SK-N-SH (cell line): ENCODE measurements around the gene TANGO6. TPM values are rescaled to one million over a fixed set of nuclear protein-coding genes. Genes with fewer than 3 reads are reported as not detected.
A peak's percentile ranks its signal among the peaks of the same experiment; 100 is the strongest.

Source experiments
- CTCF ChIA-PET: fragments of 300-600, 350-600 bp; formaldehyde crosslinking; extraction: SDS; loops from one replicate; lab custom pipeline; 2021; lab: Yijun Ruan, JAX
- POLR2A ChIA-PET: fragments of 350-600 bp; sonication (Branson Sonifier 250); formaldehyde crosslinking; extraction: SDS; loops from one replicate; lab custom pipeline; 2020; ENCODE audit warnings: antibody characterized with exemption, inconsistent platforms; lab: Yijun Ruan, JAX
- DNase-seq: peaks from one replicate; pipeline ENCODE4 v3.0.0; 2012
- H2AFZ ChIP-seq: fragments of 200-600 bp; sonication (generic); 2 replicates; pipeline ENCODE4 v1.8.1; 2016; ENCODE audit warnings: antibody characterized with exemption, mild to moderate bottlenecking, low read depth
- H3F3A ChIP-seq: fragments of 200-600 bp; sonication (generic); replicated peaks from 2 replicates; pipeline ENCODE3; 2016; ENCODE audit warnings: antibody characterized with exemption, mild to moderate bottlenecking; ENCODE audit not compliant: insufficient read depth
- H3K27ac ChIP-seq, 2 experiments: fragments of 200-500 bp in 1 of 2; fragments of 200-600 bp in 1 of 2; sonication (Bioruptor generic) in 1 of 2; sonication (generic), shearing (Covaris generic) in 1 of 2; 2 replicates each; pipeline versions ENCODE4 v1.5.1 to v1.6.1; 2014 to 2016; ENCODE audit warnings: low read depth in 2 of 2, inconsistent platforms in 1 of 2, low read length in 1 of 2, mild to moderate bottlenecking in 1 of 2, mixed read lengths in 1 of 2
- H3K27me3 ChIP-seq: fragments of 200-600 bp; sonication (generic), shearing (Covaris generic); 2 replicates; pipeline ENCODE4 v1.6.1; 2016; ENCODE audit warnings: mixed run types; ENCODE audit not compliant: insufficient read depth
- H3K36me3 ChIP-seq, 2 experiments: fragments of 200-500 bp in 1 of 2; fragments of 200-600 bp in 1 of 2; sonication (Bioruptor generic) in 1 of 2; sonication (generic) in 1 of 2; replicated peaks in 1 of 2; 2 replicates each; pipeline versions ENCODE3 to v1.5.1; 2014 to 2016; ENCODE audit warnings: low read length in 1 of 2, mild to moderate bottlenecking in 1 of 2; ENCODE audit not compliant: insufficient read depth in 2 of 2, control insufficient read depth in 1 of 2
- H3K4me1 ChIP-seq, 2 experiments: fragments of 200-500 bp in 1 of 2; fragments of 200-600 bp in 1 of 2; sonication (Bioruptor generic) in 1 of 2; sonication (generic), shearing (Covaris generic) in 1 of 2; 2 replicates each; pipeline versions ENCODE4 v1.5.1 to v1.6.1; 2014 to 2016; ENCODE audit warnings: low read depth in 1 of 2, low read length in 1 of 2, mixed run types in 1 of 2; ENCODE audit not compliant: insufficient read depth in 2 of 2, control insufficient read depth in 1 of 2
- H3K4me2 ChIP-seq: fragments of 200-600 bp; sonication (generic), shearing (Covaris generic); 2 replicates; pipeline ENCODE4 v1.6.1; 2017; ENCODE audit warnings: mixed run types
- H3K4me3 ChIP-seq, 2 experiments: fragments of 200-500 bp in 1 of 2; fragments of 200-600 bp in 1 of 2; sonication (Bioruptor generic) in 1 of 2; sonication (generic), shearing (Covaris generic) in 1 of 2; 2 replicates each; pipeline versions ENCODE4 v1.5.1 to v1.8.1; 2014 to 2016; ENCODE audit warnings: low read depth in 2 of 2, inconsistent platforms in 1 of 2, low read length in 1 of 2, mild to moderate bottlenecking in 1 of 2, mixed read lengths in 1 of 2, moderate library complexity in 1 of 2
- H3K79me2 ChIP-seq: fragments of 200-600 bp; sonication (generic); 2 replicates; pipeline ENCODE4 v1.8.1; 2017; ENCODE audit warnings: mild to moderate bottlenecking; ENCODE audit not compliant: insufficient read depth
- H3K9ac ChIP-seq: fragments of 200-600 bp; sonication (generic); 2 replicates; pipeline ENCODE4 v1.6.1; 2017; ENCODE audit warnings: mixed run types
- H3K9me2 ChIP-seq: fragments of 200-600 bp; sonication (generic); 2 replicates; pipeline ENCODE4 v1.6.1; 2017; ENCODE audit warnings: mixed run types
- H3K9me3 ChIP-seq: fragments of 200-600 bp; sonication (generic); 2 replicates; pipeline ENCODE4 v1.6.1; 2017; ENCODE audit warnings: mixed run types, mild to moderate bottlenecking, moderate library complexity
- H4K20me1 ChIP-seq: fragments of 200-600 bp; sonication (generic); 2 replicates; pipeline ENCODE4 v1.6.1; 2017; ENCODE audit warnings: mild to moderate bottlenecking, mixed run types; ENCODE audit not compliant: insufficient read depth
- CHD2 ChIP-seq: fragments of 150-350 bp; IDR thresholded peaks from 2 replicates; pipeline ENCODE4 v1.6.1; 2018; ENCODE audit warnings: low read length; ENCODE audit not compliant: partially characterized antibody
- FOSL2 ChIP-seq: IDR thresholded peaks from 2 replicates; pipeline ENCODE4 v1.4.0; 2012; ENCODE audit warnings: low read depth, mild to moderate bottlenecking, moderate library complexity, borderline replicate concordance
- FOXM1 ChIP-seq: IDR thresholded peaks from 2 replicates; pipeline ENCODE4 v1.4.0; 2012; ENCODE audit warnings: low read depth, mild to moderate bottlenecking
- GABPA ChIP-seq: IDR thresholded peaks from 2 replicates; pipeline ENCODE4 v1.4.0; 2012; ENCODE audit warnings: low read depth, mild to moderate bottlenecking
- MEF2A ChIP-seq: IDR thresholded peaks from 2 replicates; pipeline ENCODE4 v1.4.0; 2012; ENCODE audit warnings: low read depth, borderline replicate concordance
- MXI1 ChIP-seq: IDR thresholded peaks from 2 replicates; pipeline ENCODE4 v1.6.1; 2012; ENCODE audit warnings: mild to moderate bottlenecking, low read depth, low read length, improper control_type of control experiment
- POLR2AphosphoS5 ChIP-seq: IDR thresholded peaks from 2 replicates; pipeline ENCODE4 v1.6.1; 2012; ENCODE audit warnings: low read depth, low read length
- RFX5 ChIP-seq: IDR thresholded peaks from 2 replicates; pipeline ENCODE4 v1.6.1; 2012; ENCODE audit warnings: mild to moderate bottlenecking, improper control_type of control experiment, low read length
- TCF12 ChIP-seq: IDR thresholded peaks from 2 replicates; pipeline ENCODE4 v1.4.0; 2012
- TEAD4 ChIP-seq: IDR thresholded peaks from 2 replicates; pipeline ENCODE4 v1.4.0; 2012; ENCODE audit warnings: mild to moderate bottlenecking, borderline replicate concordance; ENCODE audit not compliant: insufficient read depth
- WGBS: methylation state at CpG from one replicate; pipeline ENCODE4 v1.1.6; 2017; ENCODE audit warnings: low lambda C conversion rate; 5-methylcytosine and 5-hydroxymethylcytosine counted together
- polyA plus RNA-seq, 3 experiments: library from polyadenylated mRNA; depleted of rRNA; stranded (reverse); fragments of >200 nt; gene quantifications; 2 replicates each; pipeline ENCODE4 v1.2.3, GENCODE V29; 2012
- TF ChIP-seq, protein P1 (sequence below): IDR thresholded peaks from 2 replicates; pipeline ENCODE4 v1.4.0; 2012; ENCODE audit warnings: low read depth, borderline replicate concordance
- TF ChIP-seq, protein P2 (sequence below): fragments of 200-600 bp; sonication (generic); IDR thresholded peaks from 2 replicates; pipeline ENCODE4 v1.6.1; 2017; ENCODE audit warnings: antibody characterized with exemption, mild to moderate bottlenecking, moderate library complexity

TANGO6 gene
- polyA plus RNA-seq, 1 of the 3 experiments (the other 2 are of a cell fraction): 5.5 TPM

DNA sequence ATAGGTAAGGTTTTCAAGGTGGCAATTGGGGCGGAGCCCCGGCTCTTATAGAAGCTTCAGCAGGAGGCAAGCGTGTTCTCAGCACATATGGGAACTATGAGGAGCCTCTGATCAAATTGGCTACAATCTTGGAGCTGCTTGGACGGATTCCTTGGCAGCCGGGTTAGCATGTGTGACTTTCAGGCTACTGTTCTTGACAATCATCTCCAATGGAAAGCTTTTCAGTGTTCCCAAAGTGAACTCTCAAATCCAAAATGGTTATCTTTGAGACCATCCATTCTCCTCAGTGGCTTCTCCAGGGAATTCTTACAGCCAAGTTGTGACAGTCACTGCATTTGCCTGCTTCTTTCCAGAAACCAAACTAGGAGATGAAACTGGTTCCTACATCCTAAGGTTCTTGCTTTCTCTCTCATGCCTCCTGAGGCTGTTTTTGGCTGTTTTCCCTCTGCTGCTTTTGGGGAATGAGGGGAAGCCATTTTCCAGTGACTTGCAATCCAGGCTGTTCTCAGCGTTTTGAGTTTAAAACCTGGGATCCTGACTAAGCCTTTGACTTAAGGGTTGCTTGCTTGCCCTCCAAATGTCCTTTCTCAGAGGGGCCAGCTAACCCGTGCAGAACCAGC lies 273.0 kb downstream of the TANGO6 start:
- TF ChIP-seq POLR2AphosphoS5 (0 out of 2 replicates have a peak, but pooled peaks have one; percentile 33), CHD2 (no peak), TCF12 (no peak)
- Histone ChIP-seq H3K9me2 (no peaks in the 10 kb centered on the region), H3K36me3 (peaks cover 33 to 86% of the 10 kb centered on the region in 2 experiments), H3K4me2 (no peak overlapping the region), H3F3A (peaks cover 3% of the 10 kb centered on the region), H3K9ac (no peak overlapping the region), H2AFZ (no peak overlapping the region), H4K20me1 (peaks cover 20% of the 10 kb centered on the region; the same call in 1 of the 2 replicates), H3K4me3 (no peak overlapping the region), H3K27me3 (no peaks in the 10 kb centered on the region), H3K9me3 (no peaks in the 10 kb centered on the region), H3K27ac (no peak overlapping the region), H3K79me2 (peaks cover 9% of the 10 kb centered on the region), H3K4me1 (no peaks in the 10 kb centered on the region; a peak in 1 of 4 replicates)
- CTCF ChIA-PET: interaction anchor here (1.0 to 7.3 kb wide), 6 partner anchors 9 to 214 kb away, joined by 3 to 39 read pairs (median 4); partner anchors contain the start of gene HAS3
- no peak for DNase-seq
- POLR2A ChIA-PET: no interaction called here
- WGBS: 97% methylated on average over 7 of the region's 7 CpGs

DNA sequence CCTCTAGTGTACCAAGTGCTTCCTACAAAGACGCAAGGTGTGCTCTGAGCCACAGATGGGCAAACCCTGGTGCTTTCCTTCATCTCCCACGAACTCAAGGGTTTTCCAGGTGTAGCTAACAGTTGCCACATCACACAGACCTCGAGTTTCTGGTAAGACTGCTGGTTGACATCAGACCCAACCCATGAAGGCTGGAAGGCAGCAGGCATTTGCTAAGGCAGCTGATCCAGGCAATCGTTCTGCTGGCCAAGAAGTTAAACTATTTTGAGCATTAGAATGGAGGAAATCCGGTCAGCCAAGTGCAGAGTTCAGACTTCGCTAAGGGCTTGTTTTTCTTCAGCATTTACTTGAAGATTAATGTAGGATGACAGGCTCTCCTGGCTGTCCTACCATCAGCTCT lies 273.6 kb downstream of the TANGO6 start:
- Histone ChIP-seq H3F3A (peaks cover 3% of the 10 kb centered on the region), H3K4me3 (no peak overlapping the region), H3K9me3 (no peaks in the 10 kb centered on the region), H3K27ac (no peak overlapping the region), H3K4me2 (no peak overlapping the region), H3K9me2 (no peaks in the 10 kb centered on the region), H3K4me1 (no peaks in the 10 kb centered on the region; a peak in 1 of 4 replicates), H3K9ac (no peak overlapping the region), H3K79me2 (peaks cover 15% of the 10 kb centered on the region)
- DNase-seq: no peak
- POLR2A ChIA-PET: no interaction called here
- TF ChIP-seq TEAD4: no peak
- no peak for TF ChIP-seq MEF2A
- no peak for TF ChIP-seq GABPA
- TF ChIP-seq, protein P1, sequence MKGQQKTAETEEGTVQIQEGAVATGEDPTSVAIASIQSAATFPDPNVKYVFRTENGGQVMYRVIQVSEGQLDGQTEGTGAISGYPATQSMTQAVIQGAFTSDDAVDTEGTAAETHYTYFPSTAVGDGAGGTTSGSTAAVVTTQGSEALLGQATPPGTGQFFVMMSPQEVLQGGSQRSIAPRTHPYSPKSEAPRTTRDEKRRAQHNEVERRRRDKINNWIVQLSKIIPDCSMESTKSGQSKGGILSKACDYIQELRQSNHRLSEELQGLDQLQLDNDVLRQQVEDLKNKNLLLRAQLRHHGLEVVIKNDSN: no peak
- no peak for TF ChIP-seq FOSL2
- TF ChIP-seq MXI1: no peak
- TF ChIP-seq, all 33 proteins: peak for 0
- Histone ChIP-seq H4K20me1 (peaks cover 17% of the 10 kb centered on the region; the same call in 1 of the 2 replicates), H2AFZ (no peak overlapping the region), H3K27me3 (no peaks in the 10 kb centered on the region), H3K36me3 (peaks cover 35 to 80% of the 10 kb centered on the region in 2 experiments)
- WGBS: 84% methylated on average over 6 of the region's 6 CpGs
- CTCF ChIA-PET: interaction anchor here (1.0 to 7.3 kb wide), 5 partner anchors 8 to 214 kb away, joined by 3 to 39 read pairs (median 5); partner anchors contain the start of gene HAS3

GRCh38 chr16:69118468-69118867 lies 275.1 kb downstream of the TANGO6 start:
- no peak for DNase-seq
- POLR2A ChIA-PET: no interaction called here
- WGBS: 100% methylated on average over 2 of the region's 2 CpGs
- peaks cover 3% of the 10 kb centered on the region for H3F3A ChIP-seq
- H3K79me2 ChIP-seq: peaks cover 30% of the 10 kb centered on the region
- peaks cover 49 to 75% of the 10 kb centered on the region in 2 experiments for H3K36me3 ChIP-seq
- no peaks in the 10 kb centered on the region for H3K27me3 ChIP-seq
- H3K4me3 ChIP-seq: no peak overlapping the region
- peaks cover 27% of the 10 kb centered on the region for H4K20me1 ChIP-seq
- H3K4me1 ChIP-seq: no peaks in the 10 kb centered on the region
- no peak overlapping the region for H2AFZ ChIP-seq
- CTCF ChIA-PET: interaction anchor here (0.9 to 7.3 kb wide), 5 partner anchors 11 to 590 kb away, joined by 3 to 39 read pairs (median 4); partner anchors contain the start of gene HAS3
- no peak overlapping the region for H3K4me2 ChIP-seq
- no peaks in the 10 kb centered on the region for H3K9me2 ChIP-seq
- no peaks in the 10 kb centered on the region for H3K9me3 ChIP-seq
- H3K9ac ChIP-seq: no peak overlapping the region
- TF ChIP-seq POLR2AphosphoS5: no peak
- TF ChIP-seq RFX5: no peak
- TF ChIP-seq FOXM1: no peak
- TF ChIP-seq, protein P2, sequence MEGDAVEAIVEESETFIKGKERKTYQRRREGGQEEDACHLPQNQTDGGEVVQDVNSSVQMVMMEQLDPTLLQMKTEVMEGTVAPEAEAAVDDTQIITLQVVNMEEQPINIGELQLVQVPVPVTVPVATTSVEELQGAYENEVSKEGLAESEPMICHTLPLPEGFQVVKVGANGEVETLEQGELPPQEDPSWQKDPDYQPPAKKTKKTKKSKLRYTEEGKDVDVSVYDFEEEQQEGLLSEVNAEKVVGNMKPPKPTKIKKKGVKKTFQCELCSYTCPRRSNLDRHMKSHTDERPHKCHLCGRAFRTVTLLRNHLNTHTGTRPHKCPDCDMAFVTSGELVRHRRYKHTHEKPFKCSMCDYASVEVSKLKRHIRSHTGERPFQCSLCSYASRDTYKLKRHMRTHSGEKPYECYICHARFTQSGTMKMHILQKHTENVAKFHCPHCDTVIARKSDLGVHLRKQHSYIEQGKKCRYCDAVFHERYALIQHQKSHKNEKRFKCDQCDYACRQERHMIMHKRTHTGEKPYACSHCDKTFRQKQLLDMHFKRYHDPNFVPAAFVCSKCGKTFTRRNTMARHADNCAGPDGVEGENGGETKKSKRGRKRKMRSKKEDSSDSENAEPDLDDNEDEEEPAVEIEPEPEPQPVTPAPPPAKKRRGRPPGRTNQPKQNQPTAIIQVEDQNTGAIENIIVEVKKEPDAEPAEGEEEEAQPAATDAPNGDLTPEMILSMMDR: no peak
- no peak for TF ChIP-seq CHD2
- H3K27ac ChIP-seq: no peak overlapping the region
